Ovary (tissue), 9 donors: ENCODE data around the gene CILP. TPM values are rescaled to one million over a fixed set of nuclear protein-coding genes. Genes with fewer than 3 reads are reported as not detected.

ENCODE experiments used
- DNase-seq, 5 donors: peaks; one replicate each; pipeline ENCODE4 v3.0.0-alpha.2; 2019 to 2020
- H3K27ac ChIP-seq, 2 donors: fragments of 200-600 bp; one replicate each; pipeline versions ENCODE4 v1.5.1 to v1.8.0; 2019 to 2022
- H3K27me3 ChIP-seq: fragments of 200-600 bp; one replicate; pipeline ENCODE4 v1.8.0; 2022
- H3K36me3 ChIP-seq: fragments of 200-600 bp; sonication (generic); one replicate; pipeline ENCODE4 v1.5.1; 2019
- H3K4me1 ChIP-seq: one replicate; pipeline ENCODE4 v1.8.1; 2013; ENCODE audit warnings: mild to moderate bottlenecking, moderate library complexity; ENCODE audit not compliant: insufficient read depth
- H3K4me3 ChIP-seq: fragments of 200-600 bp; sonication (generic); one replicate; pipeline ENCODE4 v1.5.1; 2017
- H3K9me3 ChIP-seq, 2 donors: fragments of 200-600 bp in 1 of 2; sonication (generic) in 1 of 2; one replicate each; pipeline versions ENCODE4 v1.5.1 to v1.8.1; 2013 to 2019; ENCODE audit warnings: mild to moderate bottlenecking in 1 of 2, moderate library complexity in 1 of 2
- CTCF ChIP-seq, 3 donors: fragments of 450-650 bp in 2 of 3; fragments of 200-600 bp in 1 of 3; IDR thresholded peaks; one replicate each; pipeline versions ENCODE4 v1.5.1 to v1.8.0; 2016 to 2022; ENCODE audit warnings: antibody characterized with exemption in 3 of 3, mild to moderate bottlenecking in 1 of 3
- EP300 ChIP-seq: sonication (generic); formaldehyde crosslinking; IDR thresholded peaks from one replicate; pipeline ENCODE4 v1.6.1; 2017; ENCODE audit warnings: antibody characterized with exemption
- POLR2A ChIP-seq: fragments of 450-650 bp; IDR thresholded peaks from one replicate; pipeline ENCODE4 v1.6.1; 2017; ENCODE audit warnings: antibody characterized with exemption, mild to moderate bottlenecking, moderate library complexity
- WGBS, 3 donors: extraction: QIAGEN DNeasy Blood & Tissue Kit in 1 of 3; methylation state at CpG; one replicate each; pipeline versions ENCODE4 v1.1.5 to v1.1.7; 2013 to 2017; 5-methylcytosine and 5-hydroxymethylcytosine counted together
- intact Hi-C, 4 donors: fragments of 100-400 bp; cut with DNase I; formaldehyde crosslinking; loops; one replicate each; pipeline versions ENCODE4 v1.11.0 to v1.15.1; 2022 to 2023
- polyA plus RNA-seq, 2 donors: library from polyadenylated mRNA; stranded (reverse); fragments of 200-250 nt in 1 of 2; fragments of 350-450 nt in 1 of 2; fragmentation: Illumina TruSeq in 1 of 2; extraction: RNeasy Lipid Tissue Mini Kit (QIAGEN cat#74804) in 1 of 2; gene quantifications; one replicate each; pipeline ENCODE4 v1.2.3, GENCODE V29; 2013 to 2014
- total RNA-seq, 7 donors: library from RNA; depleted of rRNA in 2 of 7; stranded (reverse); fragments of >200 nt in 2 of 7; fragmentation: NEBNext Ultra II Directional in 3 of 7; extraction: Animal tissue kit (Norgen Biotek cat#: 25700) in 3 of 7; gene quantifications; one replicate each; pipeline versions ENCODE4 v1.1.0 to v1.2.4, GENCODE V29; 2016 to 2023
- donor health status: DM: no; HTN: no; CAD: no; lungs with moderate emphysema.
- donor health status: DM: no; HTN: no; CAD: no.
- donor health status: Bipolar disorder and iron deficiency.
- donor health status: DM: yes; HTN: yes; CAD: no.
- donor health status: DM: no; HTN: no; CAD: no.
- donor health status: DM: yes; HTN: yes; CAD: no.

The CILP gene
- total and polyA plus RNA-seq, 9 donors, result 1.2 to 34.1 (median 4.6) TPM

- no peaks in the 10 kb centered on the region for H3K4me1 ChIP-seq
- H3K27me3 ChIP-seq, result no peaks in the 10 kb centered on the region
- DNase-seq, result no peak
- TF ChIP-seq EP300 (no peak), CTCF (IDR thresholded peaks at IDR 0.05) (no peak), POLR2A (no peak)
- intact Hi-C loops, result no loop called here
- no peaks in the 10 kb centered on the region for H3K9me3 ChIP-seq
- H3K4me3 ChIP-seq, result no peak overlapping the region
- WGBS, 3 donors, result 91 to 97% (median 93%) methylated on average over 6 of the region's 6 CpGs
- no peak overlapping the region for H3K27ac ChIP-seq
- H3K36me3 ChIP-seq, result no peaks in the 10 kb centered on the region
Observed at GRCh38 chr15:65204236-65204930, 6.9 kb downstream of the CILP start.

- no peak for TF ChIP-seq POLR2A
- no peak for TF ChIP-seq CTCF (IDR thresholded peaks at IDR 0.05)
- no peak for TF ChIP-seq EP300
- intact Hi-C loops, result no loop called here
- DNase-seq, result no peak
- WGBS, 3 donors, result 86 to 90% (median 88%) methylated on average over 1 of the region's 1 CpG
- Histone ChIP-seq H3K4me3 (no peak overlapping the region), H3K36me3 (no peaks in the 10 kb centered on the region), H3K4me1 (no peaks in the 10 kb centered on the region), H3K27me3 (no peaks in the 10 kb centered on the region), H3K9me3 (no peaks in the 10 kb centered on the region), H3K27ac (no peak overlapping the region)
Observed at GRCh38 chr15:65201918-65202317, 9.4 kb downstream of the CILP start.

DNA sequence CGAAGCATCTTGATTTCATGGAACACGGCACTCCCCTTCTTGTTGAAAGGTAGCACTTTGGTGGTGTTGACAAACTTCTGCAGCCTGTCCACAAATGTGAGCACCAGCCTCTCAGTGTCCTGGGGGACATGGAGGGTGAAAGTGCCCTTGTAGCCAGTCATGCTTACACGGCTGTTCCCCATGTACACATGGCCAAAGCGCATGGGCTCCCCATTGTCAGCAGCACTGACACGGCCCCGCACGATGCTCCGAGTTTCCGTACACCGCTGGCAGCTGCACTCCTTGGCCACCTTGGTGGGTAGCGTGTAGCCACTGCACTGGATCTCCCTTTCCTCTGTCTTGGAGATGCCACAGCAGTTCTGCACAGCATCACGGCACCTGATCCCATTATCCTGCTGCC lies 12.7 kb downstream of the CILP start:
- WGBS, 3 donors, result 97 to 99% (median 98%) methylated on average over 12 of the region's 12 CpGs

GRCh38 chr15:65197337-65197645 lies 14.0 kb downstream of the CILP start:
- no peak overlapping the region for H3K4me3 ChIP-seq
- H3K4me1 ChIP-seq, result no peaks in the 10 kb centered on the region
- H3K9me3 ChIP-seq, result no peaks in the 10 kb centered on the region
- no peak for DNase-seq
- H3K27me3 ChIP-seq, result no peaks in the 10 kb centered on the region
- WGBS, 3 donors, result 97 to 98% (median 98%) methylated on average over 8 of the region's 8 CpGs
- H3K36me3 ChIP-seq, result no peaks in the 10 kb centered on the region
- no peak overlapping the region for H3K27ac ChIP-seq
- intact Hi-C loops, result loop anchor here in 1 of 4 donors (5.0 kb wide), 1 partner anchor 60 kb away; no protein-coding TSS in a partner anchor
- TF ChIP-seq POLR2A, result no peak

More for the DNA sequence above, 12.7 kb downstream of the CILP start:
- H3K27ac ChIP-seq, result no peak overlapping the region
- H3K27me3 ChIP-seq, result no peaks in the 10 kb centered on the region
- DNase-seq, result no peak
- no peaks in the 10 kb centered on the region for H3K4me1 ChIP-seq
- intact Hi-C loops, result loop anchor here in 1 of 4 donors (5.0 kb wide), 1 partner anchor 59 kb away; no protein-coding TSS in a partner anchor
- no peak overlapping the region for H3K4me3 ChIP-seq
- H3K9me3 ChIP-seq, result no peaks in the 10 kb centered on the region
- no peak for TF ChIP-seq CTCF (IDR thresholded peaks at IDR 0.05)
- TF ChIP-seq POLR2A, result no peak
- TF ChIP-seq EP300, result no peak
- no peaks in the 10 kb centered on the region for H3K36me3 ChIP-seq

DNA sequence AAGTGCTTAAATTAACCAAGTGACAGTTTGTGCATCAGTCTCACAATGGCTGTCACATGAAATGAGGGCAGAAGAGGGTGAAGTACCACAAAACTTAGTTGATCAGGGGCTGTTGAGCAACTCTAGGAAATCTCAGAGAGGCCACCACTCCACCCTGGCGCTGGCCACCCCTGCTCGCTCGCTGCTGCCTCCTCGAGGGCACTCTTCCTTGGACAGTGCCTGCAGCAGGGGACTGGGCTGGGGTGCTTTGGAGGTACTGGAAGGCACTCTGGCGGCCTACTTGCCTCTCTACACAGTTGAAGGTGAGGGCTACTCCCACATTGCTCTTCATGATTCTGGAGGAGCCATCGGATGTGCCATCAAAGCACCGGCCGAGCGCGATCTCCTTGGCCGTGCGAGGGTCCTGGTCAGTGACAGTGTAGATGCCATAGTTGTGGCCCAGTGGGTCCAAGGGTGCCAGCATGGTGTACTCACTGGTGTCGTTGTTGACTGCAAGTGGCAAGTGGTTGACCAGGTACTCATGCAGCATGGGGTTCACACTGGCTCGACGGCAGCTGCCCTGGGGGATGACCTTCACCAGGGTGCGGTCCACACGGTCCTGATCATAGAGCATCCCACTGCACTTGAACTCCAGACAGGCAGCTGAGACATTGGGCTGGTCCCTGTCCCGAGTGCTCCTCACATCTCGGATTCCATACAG lies 14.5 kb downstream of the CILP start:
- no peak overlapping the region for H3K27ac ChIP-seq

More for the DNA sequence above, 14.5 kb downstream of the CILP start:
- no peak for DNase-seq
- TF ChIP-seq CTCF (IDR thresholded peaks at IDR 0.05) (no peak), EP300 (no peak), POLR2A (no peak)
- 92 to 97% (median 94%) methylated on average over 19 of the region's 19 CpGs for WGBS, 3 donors
- Histone ChIP-seq H3K4me1 (no peaks in the 10 kb centered on the region), H3K4me3 (no peak overlapping the region), H3K9me3 (no peaks in the 10 kb centered on the region), H3K36me3 (no peaks in the 10 kb centered on the region), H3K27me3 (no peaks in the 10 kb centered on the region)
- intact Hi-C loops, result loop anchor here in 1 of 4 donors (5.0 kb wide), 1 partner anchor 61 kb away; no protein-coding TSS in a partner anchor
